Ureter (tissue), 1 donor: Measurements from ENCODE around the gene PCDHA5. TPM values are rescaled to one million over a fixed set of nuclear protein-coding genes. Genes with fewer than 3 reads are reported as not detected.
"Not testable (repeated sequence)": the region's sequence is repeated elsewhere in the genome, so short reads cannot be mapped to it uniquely, and the experiment has no call there.

Experiments used
- DNase-seq: peaks from one replicate; pipeline ENCODE4 v3.0.0-alpha.2; 2020; ENCODE audit warnings: low spot score
- total RNA-seq: library from RNA; stranded (reverse); gene quantifications from one replicate; pipeline ENCODE4 v1.2.4, GENCODE V29; 2023
- donor health status: DM: yes; HTN: yes; CAD: no.

PCDHA5 gene
- total RNA-seq, 1 donor from 2014 or later, result 0.49 TPM

GRCh38 chr5:140823475-140823874, 2.1 kb downstream of the PCDHA5 start:
- DNase-seq, result no peak

DNA sequence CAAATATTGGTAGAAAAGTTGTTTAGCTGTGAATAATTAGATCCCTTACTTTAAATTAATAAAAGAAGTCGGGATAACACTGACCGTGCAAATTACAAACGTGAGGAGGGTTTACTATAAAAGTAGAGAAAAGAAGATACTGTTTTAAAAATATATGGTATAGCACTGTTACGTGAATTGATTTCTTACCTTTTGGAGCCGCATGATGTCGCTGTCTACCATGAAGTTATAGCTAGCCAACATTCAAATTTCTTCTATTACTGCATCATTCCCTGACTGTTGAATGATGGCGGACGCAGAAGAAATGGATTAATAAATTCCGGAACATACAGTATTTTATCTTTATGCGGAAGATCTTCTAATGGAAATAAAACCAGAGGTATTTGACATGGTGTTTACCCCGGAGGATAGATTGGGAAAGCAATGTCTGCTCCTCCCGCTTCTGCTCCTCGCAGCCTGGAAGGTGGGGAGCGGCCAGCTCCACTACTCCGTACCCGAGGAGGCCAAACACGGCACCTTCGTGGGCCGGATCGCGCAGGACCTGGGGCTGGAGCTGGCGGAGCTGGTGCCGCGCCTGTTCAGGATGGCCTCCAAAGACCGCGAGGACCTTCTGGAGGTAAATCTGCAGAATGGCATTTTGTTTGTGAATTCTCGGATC, 6.4 kb downstream of the PCDHA5 start, which contains the start of gene PCDHA6:
Gene PCDHA6 (plus strand): TSS at position 257 of the 658 bp plus-strand sequence. CDS start 132 bp downstream, at position 389.
- no peak for DNase-seq

GRCh38 chr5:140828362-140828737, 6.9 kb downstream of the PCDHA5 start:
- no peak for DNase-seq

DNA sequence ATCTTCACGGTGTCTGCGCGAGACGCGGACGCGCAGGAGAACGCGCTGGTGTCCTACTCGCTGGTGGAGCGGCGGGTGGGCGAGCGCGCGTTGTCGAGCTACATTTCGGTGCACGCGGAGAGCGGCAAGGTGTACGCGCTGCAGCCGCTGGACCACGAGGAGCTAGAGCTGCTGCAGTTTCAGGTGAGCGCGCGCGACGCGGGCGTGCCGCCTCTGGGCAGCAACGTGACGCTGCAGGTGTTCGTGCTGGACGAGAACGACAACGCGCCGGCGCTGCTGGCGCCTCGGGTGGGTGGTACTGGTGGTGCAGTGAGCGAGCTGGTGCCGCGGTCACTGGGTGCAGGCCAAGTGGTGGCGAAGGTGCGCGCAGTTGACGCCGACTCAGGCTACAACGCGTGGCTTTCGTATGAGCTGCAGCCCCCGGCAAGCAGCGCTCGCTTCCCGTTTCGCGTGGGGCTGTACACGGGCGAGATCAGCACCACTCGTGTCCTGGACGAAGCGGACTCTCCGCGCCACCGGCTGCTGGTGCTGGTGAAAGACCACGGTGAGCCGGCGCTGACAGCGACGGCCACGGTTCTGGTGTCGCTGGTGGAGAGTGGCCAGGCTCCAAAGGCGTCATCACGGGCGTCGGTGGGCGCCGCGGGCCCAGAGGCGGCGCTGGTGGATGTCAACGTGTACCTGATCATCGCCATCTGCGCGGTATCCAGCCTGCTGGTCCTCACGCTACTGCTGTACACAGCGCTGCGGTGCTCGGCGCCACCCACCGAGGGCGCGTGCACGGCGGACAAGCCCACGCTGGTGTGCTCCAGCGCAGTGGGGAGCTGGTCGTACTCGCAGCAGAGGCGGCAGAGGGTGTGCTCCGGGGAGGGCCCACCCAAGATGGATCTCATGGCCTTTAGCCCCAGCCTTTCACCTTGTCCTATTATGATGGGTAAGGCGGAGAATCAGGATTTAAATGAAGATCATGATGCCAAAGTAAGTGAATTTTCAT, 8.4 kb downstream of the PCDHA5 start:
- DNase-seq, result not testable (repeated sequence)

- no peak for DNase-seq
Observed at GRCh38 chr5:140833993-140834392, 12.6 kb downstream of the PCDHA5 start, which contains the start of gene PCDHA7. Gene PCDHA7, plus strand, starts transcription at chr5:140834269. Its CDS starts 115 bp downstream, at chr5:140834384.

DNA sequence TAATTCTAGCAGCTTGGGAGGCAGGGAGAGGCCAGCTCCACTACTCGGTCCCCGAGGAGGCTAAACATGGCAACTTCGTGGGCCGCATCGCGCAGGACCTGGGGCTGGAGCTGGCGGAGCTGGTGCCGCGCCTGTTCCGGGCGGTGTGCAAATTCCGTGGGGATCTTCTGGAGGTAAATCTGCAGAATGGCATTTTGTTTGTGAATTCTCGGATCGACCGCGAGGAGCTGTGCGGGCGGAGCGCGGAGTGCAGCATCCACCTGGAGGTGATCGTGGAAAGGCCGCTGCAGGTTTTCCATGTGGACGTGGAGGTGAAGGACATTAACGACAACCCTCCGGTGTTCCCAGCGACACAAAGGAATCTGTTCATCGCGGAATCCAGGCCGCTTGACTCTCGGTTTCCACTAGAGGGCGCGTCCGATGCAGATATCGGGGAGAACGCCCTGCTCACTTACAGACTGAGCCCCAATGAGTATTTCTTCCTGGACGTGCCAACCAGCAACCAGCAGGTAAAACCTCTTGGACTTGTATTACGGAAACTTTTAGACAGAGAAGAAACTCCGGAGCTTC, 13.1 kb downstream of the PCDHA5 start:
- not testable (repeated sequence) for DNase-seq

GRCh38 chr5:140835622-140836510, 14.5 kb downstream of the PCDHA5 start:
- no peak for DNase-seq

- DNase-seq, result no peak
Observed at GRCh38 chr5:140840978-140841962, 19.9 kb downstream of the PCDHA5 start, which contains the start of gene PCDHA8. Gene PCDHA8, plus strand, starts transcription at chr5:140841187. Its CDS starts 135 bp downstream, at chr5:140841322.

- no peak for DNase-seq
Observed at GRCh38 chr5:140842798-140843733, 21.7 kb downstream of the PCDHA5 start.

GRCh38 chr5:140848139-140849102, 27.0 kb downstream of the PCDHA5 start, which contains the start of gene PCDHA9:
Gene PCDHA9, plus strand, starts transcription at chr5:140848382. Its CDS starts 114 bp downstream, at chr5:140848496.
- not testable (repeated sequence) for DNase-seq

- DNase-seq, result not testable (repeated sequence)
Observed at GRCh38 chr5:140849831-140850634, 28.6 kb downstream of the PCDHA5 start.

- no peak for DNase-seq
Observed at GRCh38 chr5:140855772-140856674, 34.6 kb downstream of the PCDHA5 start, which contains the start of gene PCDHA10. Gene PCDHA10, plus strand, starts transcription at chr5:140855897. Its CDS starts 152 bp downstream, at chr5:140856049.

DNA sequence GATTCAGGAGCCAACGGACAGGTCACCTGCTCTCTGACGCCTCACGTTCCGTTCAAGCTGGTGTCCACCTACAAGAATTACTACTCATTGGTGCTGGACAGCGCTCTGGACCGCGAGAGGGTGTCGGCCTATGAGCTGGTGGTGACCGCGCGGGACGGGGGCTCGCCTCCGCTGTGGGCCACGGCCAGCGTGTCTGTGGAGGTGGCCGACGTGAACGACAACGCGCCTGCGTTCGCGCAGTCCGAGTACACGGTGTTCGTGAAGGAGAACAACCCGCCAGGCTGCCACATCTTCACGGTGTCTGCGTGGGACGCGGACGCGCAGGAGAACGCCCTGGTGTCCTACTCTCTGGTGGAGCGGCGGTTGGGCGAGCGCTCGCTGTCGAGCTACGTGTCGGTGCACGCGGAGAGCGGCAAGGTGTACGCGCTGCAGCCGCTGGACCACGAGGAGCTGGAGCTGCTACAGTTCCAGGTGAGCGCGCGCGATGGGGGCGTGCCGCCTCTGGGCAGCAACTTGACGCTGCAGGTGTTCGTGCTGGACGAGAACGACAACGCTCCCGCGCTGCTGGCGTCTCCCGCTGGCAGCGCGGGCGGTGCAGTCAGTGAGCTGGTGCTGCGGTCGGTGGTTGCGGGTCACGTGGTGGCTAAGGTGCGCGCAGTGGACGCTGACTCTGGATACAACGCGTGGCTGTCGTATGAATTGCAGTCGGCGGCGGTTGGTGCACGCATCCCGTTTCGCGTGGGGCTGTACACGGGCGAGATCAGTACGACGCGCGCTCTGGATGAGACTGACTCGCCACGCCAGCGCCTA, 36.0 kb downstream of the PCDHA5 start:
- no peak for DNase-seq

GRCh38 chr5:140857987-140858240, 36.5 kb downstream of the PCDHA5 start:
- no peak for DNase-seq
